ENCODE measurements around the gene FYN.

The FYN gene

GRCh38 chr6:111771094-111771432, 102.2 kb downstream of the FYN start:
- TF ChIP-seq TEAD4 (IDR thresholded peaks at IDR 0.05) (no peak), EP300 (IDR thresholded peaks at IDR 0.05; ENCODE audit: borderline replicate concordance) (no peak)

GRCh38 chr6:111770263-111771093, 102.8 kb downstream of the FYN start:
- TF ChIP-seq YY1 (IDR thresholded peaks at IDR 0.05; ENCODE audit: low read depth) = no peak
- no peak for TF ChIP-seq NFIC (IDR thresholded peaks at IDR 0.05)
- no peak for TF ChIP-seq TEAD4 (IDR thresholded peaks at IDR 0.05)
- TF ChIP-seq CEBPB (IDR thresholded peaks at IDR 0.05) = no peak
- no peak for TF ChIP-seq TAF1 (IDR thresholded peaks at IDR 0.05; ENCODE audit: low read depth)
- no peak for TF ChIP-seq FOXM1 (IDR thresholded peaks at IDR 0.05; ENCODE audit: borderline replicate concordance, low read depth)
- TF ChIP-seq, protein P1, sequence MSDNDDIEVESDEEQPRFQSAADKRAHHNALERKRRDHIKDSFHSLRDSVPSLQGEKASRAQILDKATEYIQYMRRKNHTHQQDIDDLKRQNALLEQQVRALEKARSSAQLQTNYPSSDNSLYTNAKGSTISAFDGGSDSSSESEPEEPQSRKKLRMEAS (IDR thresholded peaks at IDR 0.05) = peak; percentile 75
- TF ChIP-seq CREB1 (IDR thresholded peaks at IDR 0.05; ENCODE audit: low read depth) = no peak

DNA sequence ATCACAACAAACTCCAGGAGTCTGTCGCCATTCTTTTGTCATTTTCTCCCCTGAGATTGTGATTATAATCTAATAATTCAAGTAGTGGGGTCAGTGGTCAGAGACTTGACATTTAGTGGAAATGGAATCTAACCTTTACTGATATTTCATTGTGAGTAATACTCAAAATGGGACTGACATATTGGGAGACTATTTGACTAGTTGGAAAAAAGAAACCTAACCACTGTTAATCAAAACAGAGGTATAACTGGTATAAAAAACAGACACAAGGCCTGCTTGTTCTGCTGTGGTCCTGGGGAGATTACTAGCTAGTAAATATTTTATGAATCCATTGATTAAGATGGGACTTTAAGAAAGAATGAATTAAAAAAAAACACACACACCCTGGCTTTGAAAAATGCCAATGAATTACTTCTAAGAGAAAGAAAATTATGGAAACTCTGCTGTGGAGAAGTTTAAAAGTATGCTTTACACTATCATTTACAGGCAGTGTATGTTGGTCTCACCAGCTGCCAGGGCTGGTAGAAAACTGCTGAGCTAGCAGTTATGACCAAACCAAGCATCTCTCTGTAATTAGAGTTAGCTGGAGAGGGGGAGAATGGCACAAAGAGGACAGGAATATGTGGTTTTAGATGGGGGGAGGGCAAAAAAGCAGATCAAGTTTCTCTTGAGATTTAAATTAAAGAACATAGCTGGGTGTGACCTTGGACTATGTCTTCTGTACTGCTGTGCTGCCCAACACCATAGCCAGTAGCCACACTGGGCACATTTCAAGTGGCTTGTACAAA, 103.7 kb downstream of the FYN start:
- TF ChIP-seq CEBPB (IDR thresholded peaks at IDR 0.05) = no peak
- no peak for TF ChIP-seq FOXM1 (IDR thresholded peaks at IDR 0.05; ENCODE audit: borderline replicate concordance, low read depth)
- TF ChIP-seq CREB1 (IDR thresholded peaks at IDR 0.05; ENCODE audit: low read depth) = no peak
- TF ChIP-seq YY1 (IDR thresholded peaks at IDR 0.05; ENCODE audit: low read depth) = no peak
- TF ChIP-seq, protein P1 (IDR thresholded peaks at IDR 0.05) = no peak
- no peak for TF ChIP-seq EP300 (IDR thresholded peaks at IDR 0.05; ENCODE audit: borderline replicate concordance)
- no peak for TF ChIP-seq TEAD4 (IDR thresholded peaks at IDR 0.05)
- no peak for TF ChIP-seq TCF12 (IDR thresholded peaks at IDR 0.05; ENCODE audit: low read depth)
- no peak for TF ChIP-seq RAD21 (IDR thresholded peaks at IDR 0.05; ENCODE audit: low read depth)

GRCh38 chr6:111768431-111768770, 104.9 kb downstream of the FYN start:
- TF ChIP-seq EP300 (IDR thresholded peaks at IDR 0.05; ENCODE audit: borderline replicate concordance) (no peak), NFIC (IDR thresholded peaks at IDR 0.05) (no peak), ZBTB7A (IDR thresholded peaks at IDR 0.05; ENCODE audit: low read depth) (no peak), REST (IDR thresholded peaks at IDR 0.05; ENCODE audit: low read depth) (no peak), EGR1 (IDR thresholded peaks at IDR 0.05) (no peak), TAF1 (IDR thresholded peaks at IDR 0.05; ENCODE audit: low read depth) (no peak), CREB1 (IDR thresholded peaks at IDR 0.05; ENCODE audit: low read depth) (no peak), USF1 (IDR thresholded peaks at IDR 0.05) (no peak), CEBPB (IDR thresholded peaks at IDR 0.05) (no peak), YY1 (IDR thresholded peaks at IDR 0.05; ENCODE audit: low read depth) (no peak), TCF12 (IDR thresholded peaks at IDR 0.05; ENCODE audit: low read depth) (no peak), FOXM1 (IDR thresholded peaks at IDR 0.05; ENCODE audit: borderline replicate concordance, low read depth) (no peak), TEAD4 (IDR thresholded peaks at IDR 0.05) (no peak), RAD21 (IDR thresholded peaks at IDR 0.05; ENCODE audit: low read depth) (no peak)
- TF ChIP-seq, protein P1 (IDR thresholded peaks at IDR 0.05) = no peak

GRCh38 chr6:111767752-111768430, 105.4 kb downstream of the FYN start:
- no peak for TF ChIP-seq RAD21 (IDR thresholded peaks at IDR 0.05; ENCODE audit: low read depth)
- no peak for TF ChIP-seq USF1 (IDR thresholded peaks at IDR 0.05)

GRCh38 chr6:111766201-111766857, 106.9 kb downstream of the FYN start:
- no peak for TF ChIP-seq YY1 (IDR thresholded peaks at IDR 0.05; ENCODE audit: low read depth)
- TF ChIP-seq TAF1 (IDR thresholded peaks at IDR 0.05; ENCODE audit: low read depth) = no peak

DNA sequence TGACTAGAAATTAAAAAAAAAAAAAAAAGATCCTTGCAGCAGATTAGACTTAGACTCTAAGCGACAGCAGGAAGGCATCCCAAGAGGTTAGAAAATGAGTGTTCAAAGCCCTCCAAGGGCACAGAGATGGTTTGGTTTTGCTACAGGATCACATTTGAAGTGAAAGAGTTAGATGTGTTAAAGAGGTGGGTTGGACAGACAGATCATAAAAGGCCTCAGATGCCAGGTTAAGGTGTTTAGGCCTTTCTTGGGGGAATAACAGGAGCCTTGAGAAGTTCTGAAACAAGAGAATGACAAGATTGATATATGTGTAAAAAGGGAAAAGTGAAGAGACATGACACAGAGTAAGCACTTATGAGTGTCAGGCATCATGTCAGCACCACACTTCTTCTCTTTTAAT, 107.5 kb downstream of the FYN start:
- TF ChIP-seq CEBPB (IDR thresholded peaks at IDR 0.05) (no peak), CREB1 (IDR thresholded peaks at IDR 0.05; ENCODE audit: low read depth) (no peak), RAD21 (IDR thresholded peaks at IDR 0.05; ENCODE audit: low read depth) (no peak), TAF1 (IDR thresholded peaks at IDR 0.05; ENCODE audit: low read depth) (no peak), EGR1 (IDR thresholded peaks at IDR 0.05) (no peak), EP300 (IDR thresholded peaks at IDR 0.05; ENCODE audit: borderline replicate concordance) (no peak), USF1 (IDR thresholded peaks at IDR 0.05) (no peak), NFIC (IDR thresholded peaks at IDR 0.05) (no peak), FOXM1 (IDR thresholded peaks at IDR 0.05; ENCODE audit: borderline replicate concordance, low read depth) (no peak), YY1 (IDR thresholded peaks at IDR 0.05; ENCODE audit: low read depth) (no peak), ZBTB7A (IDR thresholded peaks at IDR 0.05; ENCODE audit: low read depth) (no peak), TCF12 (IDR thresholded peaks at IDR 0.05; ENCODE audit: low read depth) (no peak), REST (IDR thresholded peaks at IDR 0.05; ENCODE audit: low read depth) (no peak), TEAD4 (IDR thresholded peaks at IDR 0.05) (no peak)
- TF ChIP-seq, protein P1 (IDR thresholded peaks at IDR 0.05) = no peak

All from Ishikawa (cell line).